ENCODE measurements around the gene TNS4.

DNA sequence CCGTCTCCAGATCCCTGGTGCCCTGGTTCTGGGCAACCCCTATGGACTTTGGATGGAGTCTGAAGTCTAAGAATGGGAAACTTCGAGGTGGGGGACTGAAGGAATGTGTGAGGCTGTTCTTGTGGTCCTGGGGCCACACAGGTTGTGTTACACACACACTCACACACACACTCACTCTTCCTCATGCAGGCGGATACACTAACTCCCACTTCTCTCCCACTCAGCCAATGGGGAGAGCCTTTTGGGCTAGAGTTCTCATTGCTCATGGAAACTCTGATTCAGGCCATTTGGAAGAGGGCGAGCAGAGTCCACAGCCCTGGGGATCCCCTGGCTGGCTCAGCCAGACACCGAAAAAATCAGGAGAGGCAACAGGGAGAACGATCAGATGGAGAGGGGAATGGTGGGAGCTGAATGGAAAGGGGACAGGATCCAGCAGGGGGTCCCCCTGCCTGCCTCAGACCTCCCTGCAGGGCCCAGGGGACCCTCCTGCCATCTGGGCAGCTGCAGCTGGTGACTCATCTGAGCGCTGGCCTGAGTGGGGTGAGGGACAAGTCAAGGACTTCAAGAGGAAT is 49.1 kb downstream of the TNS4 start:
- no peak for TF ChIP-seq CREB1 (IDR thresholded peaks at IDR 0.05; ENCODE audit: low read depth)
- no peak for TF ChIP-seq EP300 (IDR thresholded peaks at IDR 0.05; ENCODE audit: borderline replicate concordance)
- TF ChIP-seq, protein P1, sequence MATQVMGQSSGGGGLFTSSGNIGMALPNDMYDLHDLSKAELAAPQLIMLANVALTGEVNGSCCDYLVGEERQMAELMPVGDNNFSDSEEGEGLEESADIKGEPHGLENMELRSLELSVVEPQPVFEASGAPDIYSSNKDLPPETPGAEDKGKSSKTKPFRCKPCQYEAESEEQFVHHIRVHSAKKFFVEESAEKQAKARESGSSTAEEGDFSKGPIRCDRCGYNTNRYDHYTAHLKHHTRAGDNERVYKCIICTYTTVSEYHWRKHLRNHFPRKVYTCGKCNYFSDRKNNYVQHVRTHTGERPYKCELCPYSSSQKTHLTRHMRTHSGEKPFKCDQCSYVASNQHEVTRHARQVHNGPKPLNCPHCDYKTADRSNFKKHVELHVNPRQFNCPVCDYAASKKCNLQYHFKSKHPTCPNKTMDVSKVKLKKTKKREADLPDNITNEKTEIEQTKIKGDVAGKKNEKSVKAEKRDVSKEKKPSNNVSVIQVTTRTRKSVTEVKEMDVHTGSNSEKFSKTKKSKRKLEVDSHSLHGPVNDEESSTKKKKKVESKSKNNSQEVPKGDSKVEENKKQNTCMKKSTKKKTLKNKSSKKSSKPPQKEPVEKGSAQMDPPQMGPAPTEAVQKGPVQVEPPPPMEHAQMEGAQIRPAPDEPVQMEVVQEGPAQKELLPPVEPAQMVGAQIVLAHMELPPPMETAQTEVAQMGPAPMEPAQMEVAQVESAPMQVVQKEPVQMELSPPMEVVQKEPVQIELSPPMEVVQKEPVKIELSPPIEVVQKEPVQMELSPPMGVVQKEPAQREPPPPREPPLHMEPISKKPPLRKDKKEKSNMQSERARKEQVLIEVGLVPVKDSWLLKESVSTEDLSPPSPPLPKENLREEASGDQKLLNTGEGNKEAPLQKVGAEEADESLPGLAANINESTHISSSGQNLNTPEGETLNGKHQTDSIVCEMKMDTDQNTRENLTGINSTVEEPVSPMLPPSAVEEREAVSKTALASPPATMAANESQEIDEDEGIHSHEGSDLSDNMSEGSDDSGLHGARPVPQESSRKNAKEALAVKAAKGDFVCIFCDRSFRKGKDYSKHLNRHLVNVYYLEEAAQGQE (IDR thresholded peaks at IDR 0.05; ENCODE audit: low read depth) = no peak
- no peak for TF ChIP-seq CEBPB (IDR thresholded peaks at IDR 0.05)
- no peak for TF ChIP-seq TEAD4 (IDR thresholded peaks at IDR 0.05)
- TF ChIP-seq USF1 (IDR thresholded peaks at IDR 0.05) = no peak
- TF ChIP-seq YY1 (IDR thresholded peaks at IDR 0.05; ENCODE audit: low read depth) = no peak
- TF ChIP-seq NFIC (IDR thresholded peaks at IDR 0.05) = no peak
- TF ChIP-seq EGR1 (IDR thresholded peaks at IDR 0.05) = no peak
